GM18868 (cell line): ENCODE data around the gene ISCU.

Source experiments
- ATAC-seq: cut with Tn5 transposase; IDR thresholded peaks from one replicate; pipeline ENCODE4 v1.9.1; 2021; ENCODE audit warnings: mild to moderate bottlenecking, moderate library complexity; ENCODE audit not compliant: unreplicated experiment

The ISCU gene

GRCh38 chr12:108602209-108602705, 39.9 kb downstream of the ISCU start:
- no peak for ATAC-seq

- ATAC-seq: no peak
Observed at GRCh38 chr12:108602976-108603704, 40.7 kb downstream of the ISCU start.

- ATAC-seq: no peak
Observed at GRCh38 chr12:108603743-108604142, 41.3 kb downstream of the ISCU start.

GRCh38 chr12:108604208-108604941, 42.0 kb downstream of the ISCU start:
- no peak for ATAC-seq

- no peak for ATAC-seq
Observed at GRCh38 chr12:108605000-108605689, 42.7 kb downstream of the ISCU start.

- no peak for ATAC-seq
Observed at GRCh38 chr12:108605690-108606406, 43.5 kb downstream of the ISCU start.

- no peak for ATAC-seq
Observed at GRCh38 chr12:108606492-108606891, 44.1 kb downstream of the ISCU start.

GRCh38 chr12:108607981-108608600, 45.7 kb downstream of the ISCU start:
- ATAC-seq: no peak

- ATAC-seq: no peak
Observed at GRCh38 chr12:108608616-108609015, 46.2 kb downstream of the ISCU start.

- ATAC-seq: no peak
Observed at GRCh38 chr12:108609537-108610335, 47.3 kb downstream of the ISCU start.

GRCh38 chr12:108610336-108610815, 48.0 kb downstream of the ISCU start:
- ATAC-seq: no peak

GRCh38 chr12:108610856-108611605, 48.6 kb downstream of the ISCU start:
- ATAC-seq: no peak

- ATAC-seq: no peak
Observed at GRCh38 chr12:108611884-108612415, 49.6 kb downstream of the ISCU start.

- no peak for ATAC-seq
Observed at GRCh38 chr12:108612788-108613282, 50.4 kb downstream of the ISCU start.

GRCh38 chr12:108613548-108613947, 51.2 kb downstream of the ISCU start:
- ATAC-seq: no peak

- no peak for ATAC-seq
Observed at GRCh38 chr12:108614041-108614440, 51.6 kb downstream of the ISCU start.

- ATAC-seq: no peak
Observed at GRCh38 chr12:108614639-108615038, 52.2 kb downstream of the ISCU start.

- ATAC-seq: no peak
Observed at GRCh38 chr12:108615918-108616317, 53.5 kb downstream of the ISCU start.
